Measurements from ENCODE around the gene RHCG.

DNA sequence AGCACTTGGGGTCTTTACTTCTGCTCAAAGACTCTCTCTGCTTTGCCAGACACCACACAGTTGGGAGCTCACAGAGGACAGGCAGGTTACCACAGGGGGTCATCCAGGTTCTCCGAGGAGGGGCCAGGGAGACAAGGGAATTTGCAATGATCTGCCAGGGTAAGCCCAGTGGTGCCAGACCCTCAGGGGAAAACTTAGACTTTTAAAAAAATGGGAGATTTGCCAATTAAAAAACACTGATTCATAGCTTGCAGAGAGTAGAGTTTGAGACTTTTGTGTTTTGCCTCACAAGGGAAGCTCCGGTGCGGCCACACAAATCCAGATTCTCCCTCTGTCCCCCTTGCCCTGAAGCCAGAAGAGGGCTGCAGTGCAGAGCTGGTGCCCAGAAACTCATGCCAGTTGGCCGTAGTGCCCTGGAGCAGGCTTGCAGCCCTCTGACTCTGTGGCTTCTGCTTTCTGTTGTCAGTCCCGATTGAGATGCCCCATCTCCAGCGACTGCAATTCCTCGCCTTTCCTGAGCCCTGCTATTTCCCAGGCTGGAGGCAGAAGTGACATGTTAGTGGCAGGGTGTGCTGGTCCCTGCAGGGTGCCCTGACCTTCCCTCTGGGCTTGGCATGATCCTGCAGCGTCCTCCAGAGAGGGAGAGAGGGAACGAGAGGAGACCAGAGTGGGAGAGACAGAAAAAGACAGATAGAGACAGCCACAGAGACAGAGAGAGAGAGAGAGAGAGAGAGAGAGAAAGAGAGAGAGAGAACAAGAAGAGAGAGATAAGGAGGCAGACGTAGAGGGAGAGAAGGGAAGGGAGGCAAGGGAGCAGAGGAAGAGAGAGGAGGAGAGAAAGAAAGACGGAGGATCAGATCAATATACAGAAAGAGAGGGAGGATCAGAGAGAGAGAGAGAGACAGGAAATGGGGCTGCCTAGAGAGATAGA, 46.0 kb downstream of the RHCG start:
- TF ChIP-seq, protein P1, sequence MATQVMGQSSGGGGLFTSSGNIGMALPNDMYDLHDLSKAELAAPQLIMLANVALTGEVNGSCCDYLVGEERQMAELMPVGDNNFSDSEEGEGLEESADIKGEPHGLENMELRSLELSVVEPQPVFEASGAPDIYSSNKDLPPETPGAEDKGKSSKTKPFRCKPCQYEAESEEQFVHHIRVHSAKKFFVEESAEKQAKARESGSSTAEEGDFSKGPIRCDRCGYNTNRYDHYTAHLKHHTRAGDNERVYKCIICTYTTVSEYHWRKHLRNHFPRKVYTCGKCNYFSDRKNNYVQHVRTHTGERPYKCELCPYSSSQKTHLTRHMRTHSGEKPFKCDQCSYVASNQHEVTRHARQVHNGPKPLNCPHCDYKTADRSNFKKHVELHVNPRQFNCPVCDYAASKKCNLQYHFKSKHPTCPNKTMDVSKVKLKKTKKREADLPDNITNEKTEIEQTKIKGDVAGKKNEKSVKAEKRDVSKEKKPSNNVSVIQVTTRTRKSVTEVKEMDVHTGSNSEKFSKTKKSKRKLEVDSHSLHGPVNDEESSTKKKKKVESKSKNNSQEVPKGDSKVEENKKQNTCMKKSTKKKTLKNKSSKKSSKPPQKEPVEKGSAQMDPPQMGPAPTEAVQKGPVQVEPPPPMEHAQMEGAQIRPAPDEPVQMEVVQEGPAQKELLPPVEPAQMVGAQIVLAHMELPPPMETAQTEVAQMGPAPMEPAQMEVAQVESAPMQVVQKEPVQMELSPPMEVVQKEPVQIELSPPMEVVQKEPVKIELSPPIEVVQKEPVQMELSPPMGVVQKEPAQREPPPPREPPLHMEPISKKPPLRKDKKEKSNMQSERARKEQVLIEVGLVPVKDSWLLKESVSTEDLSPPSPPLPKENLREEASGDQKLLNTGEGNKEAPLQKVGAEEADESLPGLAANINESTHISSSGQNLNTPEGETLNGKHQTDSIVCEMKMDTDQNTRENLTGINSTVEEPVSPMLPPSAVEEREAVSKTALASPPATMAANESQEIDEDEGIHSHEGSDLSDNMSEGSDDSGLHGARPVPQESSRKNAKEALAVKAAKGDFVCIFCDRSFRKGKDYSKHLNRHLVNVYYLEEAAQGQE (IDR thresholded peaks at IDR 0.05) = no peak
- TF ChIP-seq, protein P2, sequence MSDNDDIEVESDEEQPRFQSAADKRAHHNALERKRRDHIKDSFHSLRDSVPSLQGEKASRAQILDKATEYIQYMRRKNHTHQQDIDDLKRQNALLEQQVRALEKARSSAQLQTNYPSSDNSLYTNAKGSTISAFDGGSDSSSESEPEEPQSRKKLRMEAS (IDR thresholded peaks at IDR 0.05) = no peak
- TF ChIP-seq, protein P3, sequence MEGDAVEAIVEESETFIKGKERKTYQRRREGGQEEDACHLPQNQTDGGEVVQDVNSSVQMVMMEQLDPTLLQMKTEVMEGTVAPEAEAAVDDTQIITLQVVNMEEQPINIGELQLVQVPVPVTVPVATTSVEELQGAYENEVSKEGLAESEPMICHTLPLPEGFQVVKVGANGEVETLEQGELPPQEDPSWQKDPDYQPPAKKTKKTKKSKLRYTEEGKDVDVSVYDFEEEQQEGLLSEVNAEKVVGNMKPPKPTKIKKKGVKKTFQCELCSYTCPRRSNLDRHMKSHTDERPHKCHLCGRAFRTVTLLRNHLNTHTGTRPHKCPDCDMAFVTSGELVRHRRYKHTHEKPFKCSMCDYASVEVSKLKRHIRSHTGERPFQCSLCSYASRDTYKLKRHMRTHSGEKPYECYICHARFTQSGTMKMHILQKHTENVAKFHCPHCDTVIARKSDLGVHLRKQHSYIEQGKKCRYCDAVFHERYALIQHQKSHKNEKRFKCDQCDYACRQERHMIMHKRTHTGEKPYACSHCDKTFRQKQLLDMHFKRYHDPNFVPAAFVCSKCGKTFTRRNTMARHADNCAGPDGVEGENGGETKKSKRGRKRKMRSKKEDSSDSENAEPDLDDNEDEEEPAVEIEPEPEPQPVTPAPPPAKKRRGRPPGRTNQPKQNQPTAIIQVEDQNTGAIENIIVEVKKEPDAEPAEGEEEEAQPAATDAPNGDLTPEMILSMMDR (IDR thresholded peaks at IDR 0.05; ENCODE audit: low read depth, low read length, missing input control) = no peak
- TF ChIP-seq TAF1 (conservative IDR thresholded peaks at IDR 0.05) (no peak), SP1 (IDR thresholded peaks at IDR 0.05) (no peak), RAD21 (IDR thresholded peaks at IDR 0.05) (no peak), JUND (IDR thresholded peaks at IDR 0.05) (no peak), YY1 (IDR thresholded peaks at IDR 0.05) (no peak), RXRA (IDR thresholded peaks at IDR 0.05) (no peak)
- TF ChIP-seq, protein P4, sequence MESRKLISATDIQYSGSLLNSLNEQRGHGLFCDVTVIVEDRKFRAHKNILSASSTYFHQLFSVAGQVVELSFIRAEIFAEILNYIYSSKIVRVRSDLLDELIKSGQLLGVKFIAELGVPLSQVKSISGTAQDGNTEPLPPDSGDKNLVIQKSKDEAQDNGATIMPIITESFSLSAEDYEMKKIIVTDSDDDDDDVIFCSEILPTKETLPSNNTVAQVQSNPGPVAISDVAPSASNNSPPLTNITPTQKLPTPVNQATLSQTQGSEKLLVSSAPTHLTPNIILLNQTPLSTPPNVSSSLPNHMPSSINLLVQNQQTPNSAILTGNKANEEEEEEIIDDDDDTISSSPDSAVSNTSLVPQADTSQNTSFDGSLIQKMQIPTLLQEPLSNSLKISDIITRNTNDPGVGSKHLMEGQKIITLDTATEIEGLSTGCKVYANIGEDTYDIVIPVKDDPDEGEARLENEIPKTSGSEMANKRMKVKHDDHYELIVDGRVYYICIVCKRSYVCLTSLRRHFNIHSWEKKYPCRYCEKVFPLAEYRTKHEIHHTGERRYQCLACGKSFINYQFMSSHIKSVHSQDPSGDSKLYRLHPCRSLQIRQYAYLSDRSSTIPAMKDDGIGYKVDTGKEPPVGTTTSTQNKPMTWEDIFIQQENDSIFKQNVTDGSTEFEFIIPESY (IDR thresholded peaks at IDR 0.05) = no peak
